Measurements from ENCODE around the gene HES7.

DNA sequence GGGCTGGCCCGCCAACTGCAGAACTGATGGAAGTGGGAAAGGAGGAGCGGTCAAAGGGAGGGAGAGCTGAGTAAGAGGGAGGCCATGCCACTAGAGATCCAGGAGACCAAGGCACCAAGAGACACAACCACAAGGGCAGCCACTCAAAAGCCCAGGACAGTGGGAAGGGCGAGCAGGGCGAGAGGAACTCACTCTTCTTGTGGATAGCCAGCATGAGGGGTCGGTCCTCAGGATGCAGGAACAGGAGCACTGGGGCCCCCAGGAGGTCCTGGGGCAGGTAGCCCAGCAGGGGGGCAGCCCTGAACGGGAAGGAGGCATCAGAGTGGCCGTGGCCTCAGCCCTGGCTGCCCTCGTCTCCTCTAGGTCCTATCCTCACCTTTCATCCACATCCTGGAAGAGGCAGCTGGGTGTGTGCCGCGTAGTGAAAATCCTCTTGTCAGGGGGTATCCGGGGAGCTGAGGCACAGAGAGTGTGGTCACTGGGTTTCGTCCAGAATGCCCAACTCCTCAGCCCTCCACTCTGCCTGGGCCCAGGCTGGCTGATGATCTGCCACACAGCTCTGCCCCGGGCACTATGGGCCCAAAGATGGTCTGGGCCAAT lies 24.0 kb upstream of the HES7 start:
- TF ChIP-seq, protein P1, sequence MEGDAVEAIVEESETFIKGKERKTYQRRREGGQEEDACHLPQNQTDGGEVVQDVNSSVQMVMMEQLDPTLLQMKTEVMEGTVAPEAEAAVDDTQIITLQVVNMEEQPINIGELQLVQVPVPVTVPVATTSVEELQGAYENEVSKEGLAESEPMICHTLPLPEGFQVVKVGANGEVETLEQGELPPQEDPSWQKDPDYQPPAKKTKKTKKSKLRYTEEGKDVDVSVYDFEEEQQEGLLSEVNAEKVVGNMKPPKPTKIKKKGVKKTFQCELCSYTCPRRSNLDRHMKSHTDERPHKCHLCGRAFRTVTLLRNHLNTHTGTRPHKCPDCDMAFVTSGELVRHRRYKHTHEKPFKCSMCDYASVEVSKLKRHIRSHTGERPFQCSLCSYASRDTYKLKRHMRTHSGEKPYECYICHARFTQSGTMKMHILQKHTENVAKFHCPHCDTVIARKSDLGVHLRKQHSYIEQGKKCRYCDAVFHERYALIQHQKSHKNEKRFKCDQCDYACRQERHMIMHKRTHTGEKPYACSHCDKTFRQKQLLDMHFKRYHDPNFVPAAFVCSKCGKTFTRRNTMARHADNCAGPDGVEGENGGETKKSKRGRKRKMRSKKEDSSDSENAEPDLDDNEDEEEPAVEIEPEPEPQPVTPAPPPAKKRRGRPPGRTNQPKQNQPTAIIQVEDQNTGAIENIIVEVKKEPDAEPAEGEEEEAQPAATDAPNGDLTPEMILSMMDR (IDR thresholded peaks at IDR 0.05; ENCODE audit: poor library complexity, severe bottlenecking), result no peak
- TF ChIP-seq, protein P2, sequence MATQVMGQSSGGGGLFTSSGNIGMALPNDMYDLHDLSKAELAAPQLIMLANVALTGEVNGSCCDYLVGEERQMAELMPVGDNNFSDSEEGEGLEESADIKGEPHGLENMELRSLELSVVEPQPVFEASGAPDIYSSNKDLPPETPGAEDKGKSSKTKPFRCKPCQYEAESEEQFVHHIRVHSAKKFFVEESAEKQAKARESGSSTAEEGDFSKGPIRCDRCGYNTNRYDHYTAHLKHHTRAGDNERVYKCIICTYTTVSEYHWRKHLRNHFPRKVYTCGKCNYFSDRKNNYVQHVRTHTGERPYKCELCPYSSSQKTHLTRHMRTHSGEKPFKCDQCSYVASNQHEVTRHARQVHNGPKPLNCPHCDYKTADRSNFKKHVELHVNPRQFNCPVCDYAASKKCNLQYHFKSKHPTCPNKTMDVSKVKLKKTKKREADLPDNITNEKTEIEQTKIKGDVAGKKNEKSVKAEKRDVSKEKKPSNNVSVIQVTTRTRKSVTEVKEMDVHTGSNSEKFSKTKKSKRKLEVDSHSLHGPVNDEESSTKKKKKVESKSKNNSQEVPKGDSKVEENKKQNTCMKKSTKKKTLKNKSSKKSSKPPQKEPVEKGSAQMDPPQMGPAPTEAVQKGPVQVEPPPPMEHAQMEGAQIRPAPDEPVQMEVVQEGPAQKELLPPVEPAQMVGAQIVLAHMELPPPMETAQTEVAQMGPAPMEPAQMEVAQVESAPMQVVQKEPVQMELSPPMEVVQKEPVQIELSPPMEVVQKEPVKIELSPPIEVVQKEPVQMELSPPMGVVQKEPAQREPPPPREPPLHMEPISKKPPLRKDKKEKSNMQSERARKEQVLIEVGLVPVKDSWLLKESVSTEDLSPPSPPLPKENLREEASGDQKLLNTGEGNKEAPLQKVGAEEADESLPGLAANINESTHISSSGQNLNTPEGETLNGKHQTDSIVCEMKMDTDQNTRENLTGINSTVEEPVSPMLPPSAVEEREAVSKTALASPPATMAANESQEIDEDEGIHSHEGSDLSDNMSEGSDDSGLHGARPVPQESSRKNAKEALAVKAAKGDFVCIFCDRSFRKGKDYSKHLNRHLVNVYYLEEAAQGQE (IDR thresholded peaks at IDR 0.05; ENCODE audit: borderline replicate concordance), result no peak
- TF ChIP-seq SMC3 (conservative IDR thresholded peaks at IDR 0.05; ENCODE audit: poor library complexity) (no peak), POLR2AphosphoS5 (IDR thresholded peaks at IDR 0.05) (no peak), EZH2 (IDR thresholded peaks at IDR 0.05; ENCODE audit: borderline replicate concordance, insufficient read depth, low read length, poor library complexity, severe bottlenecking) (no peak), EP300 (conservative IDR thresholded peaks at IDR 0.05; ENCODE audit: poor library complexity, severe bottlenecking) (no peak), MXI1 (conservative IDR thresholded peaks at IDR 0.05; ENCODE audit: poor library complexity, severe bottlenecking) (no peak), TAF1 (IDR thresholded peaks at IDR 0.05; ENCODE audit: low read depth) (no peak), RAD21 (conservative IDR thresholded peaks at IDR 0.05) (no peak)

Measured in neural cell (in vitro differentiated cells).